Coronary artery (tissue), 2 donors: Measurements from ENCODE around the gene ACSS2.

Experiments
- DNase-seq: peaks from one replicate; pipeline ENCODE4 v3.0.0-alpha.2; 2017; ENCODE audit warnings: low spot score
- H3K27ac ChIP-seq, 2 donors: fragments of 200-600 bp; sonication (generic); one replicate each; pipeline ENCODE4 v1.5.1; 2016 to 2019
- H3K4me3 ChIP-seq: fragments of 200-600 bp; sonication (generic); 2 replicates; pipeline ENCODE4 v1.5.1; 2016; ENCODE audit warnings: mild to moderate bottlenecking, moderate library complexity
- CTCF ChIP-seq: fragments of 200-600 bp; sonication (generic); IDR thresholded peaks from one replicate; pipeline ENCODE4 v1.5.1; 2019; ENCODE audit warnings: antibody characterized with exemption

ACSS2 gene

GRCh38 chr20:34940081-34940481 lies 63.7 kb downstream of the ACSS2 start:
- Histone ChIP-seq H3K27ac (no peak overlapping the region), H3K4me3 (no peak overlapping the region)
- no peak for TF ChIP-seq CTCF
- no peak for DNase-seq

DNA sequence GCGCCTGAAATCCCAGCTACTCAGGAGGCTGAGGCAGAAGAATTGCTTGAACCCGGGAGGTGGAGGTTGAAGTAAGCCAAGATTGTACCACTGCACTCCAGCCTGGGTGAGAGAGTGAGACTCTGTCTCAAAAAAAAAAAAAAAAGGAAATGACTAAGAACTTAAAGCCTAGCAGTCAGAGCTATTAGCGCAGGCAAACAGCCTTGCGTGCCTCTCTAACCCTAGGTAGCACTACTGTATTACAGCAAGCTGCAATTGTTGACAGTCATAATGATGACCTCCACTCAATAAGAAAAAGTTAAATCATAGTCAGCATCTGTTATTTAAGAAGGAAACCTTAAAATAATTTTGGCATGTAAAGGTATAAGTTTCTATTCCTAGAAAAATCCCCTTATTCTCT lies 64.8 kb downstream of the ACSS2 start:
- no peak overlapping the region for H3K4me3 ChIP-seq
- no peak overlapping the region for H3K27ac ChIP-seq
- TF ChIP-seq CTCF, result no peak
- no peak for DNase-seq

GRCh38 chr20:34942301-34942700 lies 65.9 kb downstream of the ACSS2 start:
- Histone ChIP-seq H3K4me3 (no peak overlapping the region), H3K27ac (no peak overlapping the region)
- no peak for DNase-seq
- TF ChIP-seq CTCF, result no peak

DNA sequence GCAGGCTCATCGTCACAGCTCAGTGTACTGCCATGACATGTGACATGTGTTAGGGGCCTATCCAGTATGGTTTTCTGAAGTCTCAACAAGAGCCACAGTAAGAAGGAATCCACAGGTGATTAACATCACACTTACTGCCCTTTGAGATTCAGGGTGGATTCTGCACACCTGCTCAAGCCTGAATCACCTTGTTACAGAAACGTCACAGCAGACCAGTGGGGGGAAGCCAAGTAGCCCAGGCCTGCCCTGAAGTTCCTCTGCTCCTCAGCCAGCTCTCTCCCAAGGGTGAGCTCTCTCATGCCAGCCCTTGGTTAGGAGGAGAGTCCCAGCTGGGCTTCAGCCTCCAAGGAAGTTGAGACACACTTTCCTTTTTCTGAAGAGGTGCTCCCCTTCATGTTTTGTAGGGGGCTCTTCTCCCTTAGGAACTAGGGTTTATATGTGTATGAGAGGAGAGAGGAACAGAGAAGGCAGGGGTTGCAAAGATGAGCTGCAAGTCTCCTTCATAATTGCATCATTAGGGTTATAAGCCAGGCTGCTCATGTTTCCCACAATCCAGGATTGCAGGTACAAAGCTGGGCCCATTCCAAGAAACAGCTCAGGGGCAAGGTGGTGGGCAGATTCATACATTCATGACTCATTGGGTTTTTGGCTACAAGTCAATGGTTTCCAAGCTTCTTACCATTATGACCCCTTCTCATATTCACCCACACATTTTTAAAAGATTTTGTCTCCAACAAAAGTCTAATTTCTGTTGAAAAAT lies 67.6 kb downstream of the ACSS2 start:
- H3K27ac ChIP-seq, result no peak overlapping the region
- DNase-seq, result no peak
- no peak for TF ChIP-seq CTCF
- H3K4me3 ChIP-seq, result no peak overlapping the region

DNA sequence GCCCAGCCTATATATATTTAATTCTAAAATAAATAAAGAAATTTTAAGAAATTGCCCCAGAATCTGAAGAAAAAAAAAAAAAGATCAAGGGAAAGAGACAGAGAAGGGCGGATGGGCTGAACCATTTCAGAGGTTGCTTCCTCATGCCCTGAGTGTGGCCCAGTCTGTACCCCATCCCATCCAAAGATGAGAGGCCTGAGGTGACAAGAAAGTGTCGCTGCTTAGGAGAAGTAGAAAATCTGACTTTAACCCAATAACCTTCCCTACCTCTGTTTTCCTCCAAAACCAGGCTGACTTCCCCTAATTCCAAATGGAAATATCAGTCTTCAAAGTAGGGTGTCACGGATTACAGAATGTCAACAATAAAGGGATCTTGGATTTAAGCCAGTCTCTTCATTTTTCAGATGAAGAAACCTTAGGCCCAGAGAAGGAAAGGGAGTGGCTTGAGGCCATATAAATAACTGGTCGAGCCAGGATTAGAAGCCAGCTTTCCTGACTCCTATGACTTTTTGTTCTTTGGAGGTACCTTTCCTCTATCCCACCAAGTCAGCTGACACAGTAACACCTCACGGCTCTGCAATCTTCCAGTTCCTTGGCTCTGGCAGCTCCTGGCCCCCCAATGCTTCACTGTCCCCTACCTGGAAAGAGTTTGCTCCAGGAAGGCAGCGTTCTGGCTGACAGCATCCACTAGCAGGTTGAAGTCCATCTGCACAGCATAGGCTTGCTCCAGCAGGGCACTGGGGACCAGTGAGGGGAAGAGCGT lies 69.1 kb downstream of the ACSS2 start:
- Histone ChIP-seq H3K4me3 (no peak overlapping the region), H3K27ac (no peak overlapping the region)
- DNase-seq, result no peak
- TF ChIP-seq CTCF, result no peak

GRCh38 chr20:34946661-34947060 lies 70.2 kb downstream of the ACSS2 start:
- H3K27ac ChIP-seq, result no peak overlapping the region
- no peak for TF ChIP-seq CTCF
- DNase-seq, result no peak
- no peak overlapping the region for H3K4me3 ChIP-seq

- no peak overlapping the region for H3K27ac ChIP-seq
- no peak overlapping the region for H3K4me3 ChIP-seq
- TF ChIP-seq CTCF, result no peak
- DNase-seq, result no peak
These were observed 70.9 kb downstream of the ACSS2 start for GRCh38 chr20:34947336-34947735.
